Activated CD8-positive, alpha-beta T cell treated with anti-CD3 and anti-CD28 coated beads for 36 hours (primary cell): Measurements from ENCODE around the gene YTHDF1. TPM values are rescaled to one million over a fixed set of nuclear protein-coding genes. Genes with fewer than 3 reads are reported as not detected.
A peak's percentile ranks its signal among the peaks of the same experiment; 100 is the strongest.

Experiments used
- ATAC-seq: fragments of 200-7000 bp; cut with Tn5 transposase; one replicate; pipeline ENCODE4 v1.10.0; 2021; ENCODE audit warnings: mild to moderate bottlenecking, moderate library complexity
- CTCF ChIA-PET: fragments of 350-600 bp; sonication (Branson Sonifier 250); formaldehyde crosslinking; loops from one replicate; lab custom pipeline; 2021; ENCODE audit warnings: antibody characterized with exemption; lab: Charles Lee
- POLR2A ChIA-PET: fragments of 350-600 bp; sonication (Branson Sonifier 250); formaldehyde crosslinking; loops from one replicate; lab custom pipeline; 2021; ENCODE audit warnings: antibody characterized with exemption; lab: Charles Lee
- DNase-seq: peaks from one replicate; pipeline ENCODE4 v3.0.0-alpha.2; 2020
- H3K27ac Mint-ChIP-seq: one replicate; pipeline ENCODE4 v1.8.0; 2021; ENCODE audit warnings: mild to moderate bottlenecking, mixed read lengths
- H3K27me3 Mint-ChIP-seq: one replicate; pipeline ENCODE4 v1.8.0; 2021; ENCODE audit warnings: mixed read lengths
- H3K36me3 Mint-ChIP-seq: one replicate; pipeline ENCODE4 v1.8.0; 2021; ENCODE audit warnings: low read depth, mixed read lengths
- H3K4me1 Mint-ChIP-seq: one replicate; pipeline ENCODE4 v1.8.0; 2021; ENCODE audit warnings: low read depth, mixed read lengths
- H3K4me3 Mint-ChIP-seq: one replicate; pipeline ENCODE4 v1.8.0; 2021; ENCODE audit warnings: mild to moderate bottlenecking, moderate library complexity, mixed read lengths
- H3K9me3 Mint-ChIP-seq: one replicate; pipeline ENCODE4 v1.8.0; 2021; ENCODE audit warnings: mixed read lengths
- intact Hi-C: fragments of 100-400 bp; cut with micrococcal nuclease; formaldehyde crosslinking; loops from one replicate; pipeline ENCODE4 v1.10.0; 2022
- total RNA-seq, 2 experiments: library from RNA; stranded (reverse); gene quantifications; one replicate each; pipeline ENCODE4 v1.2.3, GENCODE V29; 2021
- TF ChIP-seq, protein P1 (sequence below): fragments of 200-600 bp; IDR thresholded peaks from one replicate; pipeline ENCODE4 v1.8.0; 2022; ENCODE audit warnings: antibody characterized with exemption, mild to moderate bottlenecking

Gene YTHDF1
- total RNA-seq, 2 experiments from 2014 or later = 31.0 TPM

DNA sequence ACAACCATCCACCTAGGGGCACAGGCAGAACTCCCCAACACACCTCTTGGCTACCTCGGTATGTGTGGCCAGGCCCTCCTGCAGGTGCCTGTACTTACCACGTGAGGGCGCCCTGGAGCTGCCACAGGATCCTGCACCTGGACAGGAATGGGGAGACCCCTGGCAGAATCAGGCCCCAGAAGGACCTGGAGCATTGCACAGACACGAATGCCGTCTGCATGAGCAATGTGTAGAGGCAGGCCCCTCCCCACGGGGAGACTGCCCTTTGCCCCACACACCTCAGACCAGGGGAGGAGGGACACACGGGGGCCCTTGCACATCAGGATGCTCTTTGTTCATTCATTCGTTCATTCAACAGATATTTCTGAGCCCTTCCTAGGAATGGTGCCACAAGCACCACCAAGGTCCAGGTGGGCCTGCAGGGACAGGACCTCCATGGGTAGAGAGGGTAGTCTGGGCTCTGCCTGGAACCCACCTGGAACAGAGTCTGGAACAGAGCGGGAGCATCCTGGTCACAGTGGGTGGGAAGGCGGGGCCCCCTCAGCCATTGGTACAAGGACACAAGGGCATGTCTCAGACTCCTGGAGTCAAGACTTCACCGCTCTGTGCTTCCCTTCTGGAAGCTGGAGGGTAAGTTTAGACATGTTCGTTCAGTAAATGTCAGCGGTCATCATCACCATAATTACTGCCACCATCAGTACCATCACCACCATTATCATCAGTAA, 32.3 kb downstream of the YTHDF1 start:
- H3K36me3 Mint-ChIP-seq = no peaks in the 10 kb centered on the region
- ChIA-PET POLR2A (no interaction called here), CTCF (interaction anchor here (0.6 to 1.8 kb wide), 9 partner anchors 12 to 197 kb away, joined by 3 to 7 read pairs (median 5); no protein-coding TSS in a partner anchor)
- no peaks in the 10 kb centered on the region for H3K9me3 Mint-ChIP-seq
- peak; percentile 75 for DNase-seq
- no peak overlapping the region for H3K4me3 Mint-ChIP-seq
- TF ChIP-seq, protein P1, sequence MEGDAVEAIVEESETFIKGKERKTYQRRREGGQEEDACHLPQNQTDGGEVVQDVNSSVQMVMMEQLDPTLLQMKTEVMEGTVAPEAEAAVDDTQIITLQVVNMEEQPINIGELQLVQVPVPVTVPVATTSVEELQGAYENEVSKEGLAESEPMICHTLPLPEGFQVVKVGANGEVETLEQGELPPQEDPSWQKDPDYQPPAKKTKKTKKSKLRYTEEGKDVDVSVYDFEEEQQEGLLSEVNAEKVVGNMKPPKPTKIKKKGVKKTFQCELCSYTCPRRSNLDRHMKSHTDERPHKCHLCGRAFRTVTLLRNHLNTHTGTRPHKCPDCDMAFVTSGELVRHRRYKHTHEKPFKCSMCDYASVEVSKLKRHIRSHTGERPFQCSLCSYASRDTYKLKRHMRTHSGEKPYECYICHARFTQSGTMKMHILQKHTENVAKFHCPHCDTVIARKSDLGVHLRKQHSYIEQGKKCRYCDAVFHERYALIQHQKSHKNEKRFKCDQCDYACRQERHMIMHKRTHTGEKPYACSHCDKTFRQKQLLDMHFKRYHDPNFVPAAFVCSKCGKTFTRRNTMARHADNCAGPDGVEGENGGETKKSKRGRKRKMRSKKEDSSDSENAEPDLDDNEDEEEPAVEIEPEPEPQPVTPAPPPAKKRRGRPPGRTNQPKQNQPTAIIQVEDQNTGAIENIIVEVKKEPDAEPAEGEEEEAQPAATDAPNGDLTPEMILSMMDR = peak; percentile 87
- H3K4me1 Mint-ChIP-seq = peaks cover 5% of the 10 kb centered on the region
- peaks cover 16% of the 10 kb centered on the region for H3K27me3 Mint-ChIP-seq
- intact Hi-C loops = no loop called here
- no peak overlapping the region for H3K27ac Mint-ChIP-seq
- ATAC-seq = peak; percentile 77

DNA sequence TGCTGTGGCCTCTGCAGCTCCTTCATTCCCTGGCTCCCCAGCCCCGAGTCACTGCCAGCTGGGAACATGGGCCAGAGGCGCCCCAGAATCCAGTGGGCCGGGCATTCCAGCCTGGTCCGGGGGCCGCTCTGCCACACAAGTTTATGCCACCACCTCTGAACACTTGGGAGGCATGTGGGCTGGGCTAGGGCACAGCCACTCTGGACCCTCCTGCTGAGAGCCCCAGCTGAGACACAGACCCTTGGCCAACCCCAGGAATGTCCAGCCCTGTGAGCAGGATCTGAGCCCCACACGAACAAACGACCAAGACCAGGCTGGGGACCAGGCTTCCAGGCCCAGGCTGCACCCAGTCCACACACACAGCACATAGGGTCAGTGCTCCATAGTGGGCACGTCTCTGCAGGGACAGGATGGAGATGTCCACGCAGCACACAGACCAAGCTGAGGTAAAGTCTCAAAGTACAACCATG, 33.0 kb downstream of the YTHDF1 start:
- DNase-seq (no peak), ATAC-seq (no peak)
- no peak overlapping the region for H3K27ac Mint-ChIP-seq
- H3K4me1 Mint-ChIP-seq = peaks cover 5% of the 10 kb centered on the region
- no peak overlapping the region for H3K4me3 Mint-ChIP-seq
- H3K9me3 Mint-ChIP-seq = no peaks in the 10 kb centered on the region
- intact Hi-C loops = no loop called here
- CTCF ChIA-PET = interaction anchor here (0.6 to 1.8 kb wide), 8 partner anchors 13 to 198 kb away, joined by 3 to 7 read pairs (median 5); no protein-coding TSS in a partner anchor
- POLR2A ChIA-PET = no interaction called here
- H3K27me3 Mint-ChIP-seq = peaks cover 16% of the 10 kb centered on the region
- TF ChIP-seq, protein P1 = no peak
- H3K36me3 Mint-ChIP-seq = no peaks in the 10 kb centered on the region

DNA sequence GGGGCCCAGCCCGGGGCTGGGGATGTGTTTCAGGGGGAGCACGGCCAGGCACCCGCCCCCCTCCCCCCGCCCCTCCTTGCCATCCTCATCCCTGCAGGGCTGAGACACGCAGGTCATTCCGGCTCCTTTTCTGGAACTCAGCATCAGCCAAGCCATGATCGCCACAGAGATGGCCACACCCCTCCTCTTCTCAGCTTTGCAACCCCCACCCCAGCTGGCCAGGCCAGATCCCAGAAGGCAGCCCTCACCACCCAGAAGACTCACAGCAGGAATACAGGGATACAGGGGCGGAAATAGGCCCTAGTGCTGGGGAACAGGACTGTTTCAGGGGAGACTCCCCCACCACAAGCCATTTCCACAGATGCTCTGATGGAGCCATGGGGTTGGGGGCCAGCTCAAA, 33.5 kb downstream of the YTHDF1 start:
- CTCF ChIA-PET = interaction anchor here (0.9 to 1.8 kb wide), 5 partner anchors 18 to 198 kb away, joined by 3 to 6 read pairs (median 5); no protein-coding TSS in a partner anchor
- Mint-ChIP-seq H3K4me1 (peaks cover 7% of the 10 kb centered on the region), H3K27me3 (peaks cover 18% of the 10 kb centered on the region), H3K27ac (no peak overlapping the region), H3K36me3 (no peaks in the 10 kb centered on the region), H3K9me3 (no peaks in the 10 kb centered on the region), H3K4me3 (no peak overlapping the region)
- DNase-seq (no peak), ATAC-seq (no peak)
- intact Hi-C loops = no loop called here
- POLR2A ChIA-PET = no interaction called here
- TF ChIP-seq, protein P1 = no peak

DNA sequence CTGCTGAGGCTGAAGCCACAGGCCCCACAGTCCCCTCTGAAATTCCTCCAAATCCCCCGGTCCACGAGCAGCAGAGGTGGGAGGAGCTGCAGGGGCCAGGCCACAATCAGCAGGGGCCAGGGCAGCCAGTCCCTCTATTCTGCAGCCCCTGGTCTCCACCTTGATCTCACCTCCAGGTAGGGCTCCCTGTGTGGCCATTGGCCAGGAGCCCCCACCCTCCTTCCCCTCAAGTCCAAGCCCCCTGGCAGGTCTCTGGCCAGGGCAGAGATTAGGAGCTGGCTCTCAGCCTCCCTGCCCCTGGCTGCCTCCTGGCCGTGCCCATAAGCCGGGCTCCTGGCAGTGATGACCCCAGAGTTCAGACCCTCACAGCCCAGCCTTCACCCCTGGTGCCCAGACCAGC, 34.7 kb downstream of the YTHDF1 start:
- Mint-ChIP-seq H3K27me3 (peaks cover 28% of the 10 kb centered on the region), H3K9me3 (no peaks in the 10 kb centered on the region), H3K4me1 (peaks cover 9% of the 10 kb centered on the region), H3K4me3 (no peak overlapping the region), H3K27ac (no peak overlapping the region), H3K36me3 (no peaks in the 10 kb centered on the region)
- DNase-seq = no peak
- TF ChIP-seq, protein P1 = no peak
- intact Hi-C loops = no loop called here
- ATAC-seq = no peak
- POLR2A ChIA-PET = interaction anchor here (1.5 kb wide), 1 partner anchor 28 kb away, joined by 4 read pairs; no protein-coding TSS in a partner anchor
- CTCF ChIA-PET = interaction anchor here (1.0 to 2.4 kb wide), 4 partner anchors 14 to 126 kb away, joined by 3 to 13 read pairs (median 6); no protein-coding TSS in a partner anchor
